HG03196 (cell line): ENCODE measurements around the gene MCUR1.
"Not testable (repeated sequence)": the region's sequence is repeated elsewhere in the genome, so short reads cannot be mapped to it uniquely, and the experiment has no call there.

Experiments used
- ATAC-seq: cut with Tn5 transposase; IDR thresholded peaks from one replicate; pipeline ENCODE4 v1.9.1; 2021; ENCODE audit not compliant: unreplicated experiment

Gene MCUR1

DNA sequence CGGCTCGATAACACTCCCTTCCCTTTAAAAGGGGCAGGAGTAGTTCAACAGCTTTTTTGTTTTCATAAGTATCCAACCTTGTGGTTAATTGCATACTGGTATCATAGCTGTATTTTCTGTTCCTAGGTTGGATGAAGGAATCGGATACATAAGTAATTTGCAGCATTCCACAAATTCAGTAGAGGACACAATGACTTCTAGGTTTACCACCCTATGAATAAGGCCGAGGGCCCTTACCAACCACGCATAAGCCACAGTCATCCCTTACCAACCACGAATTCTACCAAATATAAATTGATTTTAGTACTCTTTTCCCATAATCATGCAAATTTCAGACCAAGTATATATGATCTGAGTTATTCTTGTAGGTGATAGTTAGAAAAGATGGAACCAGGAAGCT, 36.3 kb downstream of the MCUR1 start:
- no peak for ATAC-seq

DNA sequence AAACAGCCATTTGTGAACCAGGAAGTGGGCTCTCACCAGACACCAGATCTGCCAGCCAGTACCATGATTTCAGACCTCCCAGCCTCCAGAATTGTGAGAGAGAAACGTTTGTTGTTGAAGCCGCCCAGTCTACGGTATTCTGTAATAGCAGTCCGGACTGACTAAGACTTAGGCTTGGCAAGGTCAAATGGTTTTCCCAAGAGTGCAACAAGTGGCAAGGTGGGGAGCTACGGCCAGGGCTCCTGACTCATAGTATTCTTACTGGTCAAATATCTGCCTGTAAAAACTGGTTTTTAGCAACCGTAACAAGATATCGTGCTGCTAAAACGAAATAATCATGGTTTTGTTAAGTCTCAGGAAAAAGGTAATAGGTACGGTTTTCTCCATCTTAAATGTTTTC, 37.8 kb downstream of the MCUR1 start:
- no peak for ATAC-seq

GRCh38 chr6:13775466-13775865, 38.9 kb downstream of the MCUR1 start:
- not testable (repeated sequence) for ATAC-seq

- ATAC-seq = not testable (repeated sequence)
These were observed 41.9 kb downstream of the MCUR1 start for GRCh38 chr6:13772358-13773030.

DNA sequence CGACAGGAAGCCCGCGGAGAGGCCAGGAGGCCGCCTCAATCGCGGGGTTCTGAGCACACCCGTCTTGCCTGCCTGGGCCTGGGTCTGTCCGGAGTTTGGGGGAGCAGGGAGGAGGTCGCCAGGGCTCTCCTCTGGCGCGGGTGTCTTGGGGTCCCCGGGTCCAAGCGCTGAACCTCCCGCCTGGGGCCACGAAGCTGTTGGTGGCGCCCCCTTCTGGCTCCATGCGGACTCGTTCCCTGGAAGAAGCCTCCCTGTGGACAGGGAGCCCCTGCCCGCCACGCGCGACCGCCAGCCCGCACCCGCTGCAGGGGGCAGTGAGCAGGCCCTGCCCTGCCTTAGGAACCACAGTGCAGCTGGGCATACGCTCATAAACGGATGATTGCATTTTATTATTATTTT, 44.7 kb downstream of the MCUR1 start:
- no peak for ATAC-seq

GRCh38 chr6:13769034-13769654, 45.2 kb downstream of the MCUR1 start:
- no peak for ATAC-seq

DNA sequence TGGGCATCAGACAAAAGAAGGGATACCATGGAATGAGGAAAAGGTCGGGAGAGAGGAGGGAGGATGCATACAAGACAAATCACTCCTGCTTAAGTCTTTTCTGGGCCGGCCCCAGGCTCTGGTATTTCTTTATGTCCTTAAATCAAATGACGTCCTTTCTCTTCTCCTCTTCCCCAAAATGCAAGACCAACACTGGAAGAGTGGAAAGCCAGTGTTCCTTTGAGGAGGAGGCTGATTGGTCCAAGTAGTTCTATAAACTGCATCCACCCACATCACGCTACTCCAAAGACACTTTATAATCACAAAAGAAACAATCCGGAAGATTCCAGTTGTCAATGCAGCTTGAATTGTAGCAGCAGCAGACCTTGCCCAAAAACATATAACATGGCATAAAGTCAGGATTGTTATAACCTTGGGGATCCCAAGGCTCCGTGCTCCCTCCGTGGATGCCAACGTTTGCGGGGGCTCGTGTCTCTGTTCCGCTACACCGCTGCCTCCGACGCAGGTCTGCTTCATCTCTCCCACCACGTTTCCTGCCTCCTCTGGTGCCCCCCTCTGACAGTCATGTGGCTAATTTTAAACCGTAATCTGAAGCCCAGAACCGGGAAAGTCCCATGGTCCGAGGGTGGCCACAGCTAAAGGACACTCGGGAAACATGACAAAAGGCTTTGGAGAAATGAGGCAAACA, 47.1 kb downstream of the MCUR1 start:
- ATAC-seq = no peak

DNA sequence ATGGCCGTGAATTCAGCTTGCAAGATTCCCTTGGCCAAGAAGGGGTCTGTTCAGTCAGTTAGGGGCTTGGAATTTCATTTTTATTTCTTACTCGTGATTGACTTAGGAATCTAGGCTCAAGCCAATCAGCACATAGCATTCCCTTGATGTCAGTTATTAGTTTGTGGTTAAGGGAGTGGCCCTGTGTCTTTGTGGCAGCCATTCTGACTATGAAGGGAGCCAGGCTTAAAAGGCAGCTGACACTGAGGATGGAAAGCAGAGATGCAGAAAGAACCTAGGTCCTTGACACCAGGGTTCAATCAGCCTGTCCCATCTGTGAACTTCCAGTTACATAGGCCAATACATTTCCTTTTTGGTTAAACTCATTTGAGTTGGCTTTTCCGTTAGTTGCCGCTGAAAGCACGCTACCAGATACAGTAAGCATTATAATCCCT, 48.1 kb downstream of the MCUR1 start:
- ATAC-seq = no peak

DNA sequence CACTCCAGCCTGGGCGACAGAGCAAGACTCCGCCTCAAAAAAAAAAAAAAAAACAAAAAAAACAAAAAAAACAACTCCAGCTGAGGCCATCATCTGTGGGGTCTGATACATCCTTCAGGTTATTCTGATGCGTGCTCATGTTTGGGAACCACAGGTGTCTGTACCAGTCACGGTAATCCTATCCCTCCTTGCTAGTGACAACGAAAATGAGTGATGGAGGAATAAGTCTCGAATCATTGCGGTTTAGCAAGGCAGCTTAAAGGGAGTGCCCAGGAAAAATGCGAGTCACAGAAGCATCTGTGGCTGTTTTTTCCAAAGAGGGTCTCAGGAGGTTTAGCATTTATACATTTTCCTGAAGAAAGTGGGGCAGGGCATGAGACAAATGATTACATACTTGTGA, 48.8 kb downstream of the MCUR1 start:
- no peak for ATAC-seq

- no peak for ATAC-seq
These were observed 49.4 kb downstream of the MCUR1 start for GRCh38 chr6:13764996-13765395.

DNA sequence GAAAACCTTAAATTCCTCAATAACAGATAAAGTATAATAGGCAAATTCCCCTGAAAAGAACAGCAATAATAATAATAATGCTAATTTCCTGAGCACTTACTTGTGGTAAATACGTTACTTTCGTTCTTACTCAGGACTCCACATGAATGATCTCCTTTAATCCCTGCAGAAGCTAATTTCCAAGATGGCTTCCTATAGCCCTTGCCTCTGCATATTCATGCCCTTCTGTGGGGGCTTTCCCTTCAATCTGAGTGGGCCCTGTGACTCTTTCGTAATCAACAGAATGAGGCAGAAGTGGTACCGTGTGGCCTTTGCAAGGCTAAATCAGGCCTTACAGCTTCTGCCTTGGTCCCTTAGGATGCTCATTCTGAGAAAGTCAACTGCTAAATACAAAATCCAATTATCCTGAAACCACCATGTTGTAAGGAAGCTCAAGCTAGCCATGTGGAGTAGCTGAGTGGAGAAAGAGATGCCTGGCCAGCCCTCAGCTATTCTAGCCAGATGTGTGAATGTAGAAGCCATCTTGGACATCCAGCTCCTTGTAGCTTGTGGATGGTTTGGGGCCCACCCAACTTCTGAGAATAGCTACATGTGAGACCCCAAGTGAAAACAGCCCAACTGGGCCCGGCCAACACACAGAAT, 50.5 kb downstream of the MCUR1 start:
- ATAC-seq = no peak

DNA sequence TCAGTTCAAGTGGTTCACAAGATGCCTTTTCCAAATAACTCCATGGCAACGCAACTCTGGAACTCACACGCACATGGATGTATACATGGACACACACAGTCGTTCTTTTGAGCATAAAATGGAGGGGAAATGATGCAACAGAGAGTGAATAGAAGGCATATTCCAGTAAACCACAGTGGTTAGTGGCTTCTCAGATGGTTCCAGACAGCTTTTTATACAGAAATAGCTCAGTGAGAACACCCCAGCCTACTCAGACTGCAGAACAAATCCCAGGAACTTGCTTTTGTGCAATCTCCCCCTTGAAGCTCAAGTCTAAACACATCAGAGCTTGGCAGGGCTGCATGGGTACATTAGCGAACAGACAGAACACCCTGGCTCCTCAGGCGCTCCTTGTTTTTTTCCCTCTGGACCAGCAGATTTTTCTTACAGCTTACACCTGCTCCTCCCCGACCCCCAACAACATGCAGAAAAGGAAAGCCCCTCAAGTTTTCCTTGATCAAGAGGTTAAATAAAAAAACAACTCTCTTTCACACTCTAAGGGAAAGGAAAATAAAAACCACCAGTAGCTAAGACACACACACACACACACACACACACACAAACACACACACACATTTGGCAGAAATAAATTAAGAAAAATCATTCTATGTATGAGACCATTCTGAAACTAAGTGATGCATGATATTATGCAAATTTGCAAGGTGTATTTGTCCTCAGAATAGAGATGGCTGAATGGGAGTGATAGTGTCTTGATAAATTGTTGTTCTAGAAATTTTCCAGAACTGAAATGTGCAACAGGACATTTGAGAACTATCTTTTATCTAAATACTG, 51.5 kb downstream of the MCUR1 start:
- no peak for ATAC-seq

DNA sequence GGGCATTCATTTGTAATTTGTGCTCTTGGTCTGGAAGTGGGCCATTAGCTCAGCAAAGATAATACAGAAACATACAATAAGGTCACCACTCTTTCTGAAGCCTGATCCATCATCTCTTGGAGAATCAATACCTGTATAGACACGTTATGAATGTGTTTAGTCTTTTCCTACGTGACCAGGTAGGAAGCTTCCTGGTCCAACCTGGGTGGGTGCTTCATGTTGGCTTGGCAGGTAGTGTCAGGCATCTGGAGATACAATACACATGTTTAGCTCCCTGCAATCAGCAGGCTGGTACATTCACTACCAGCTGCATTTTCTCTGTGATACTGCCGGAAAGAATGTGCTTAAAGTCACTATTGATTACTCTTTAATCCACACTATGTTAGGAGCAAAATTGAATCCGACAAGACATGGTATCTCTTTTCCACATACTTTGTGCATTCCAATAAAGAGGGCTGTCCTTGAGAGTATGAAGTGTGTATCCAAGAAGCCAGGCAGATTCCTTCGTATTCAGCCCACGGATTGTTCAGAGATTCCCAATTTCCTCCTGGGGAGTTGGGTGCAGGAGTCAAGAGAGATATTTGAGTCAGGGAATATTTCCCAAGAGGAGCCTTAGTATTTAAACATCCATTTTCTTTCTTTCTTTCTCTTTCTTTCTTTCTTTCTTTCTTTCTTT, 52.9 kb downstream of the MCUR1 start:
- no peak for ATAC-seq

- no peak for ATAC-seq
These were observed 53.8 kb downstream of the MCUR1 start for GRCh38 chr6:13760307-13761304.

DNA sequence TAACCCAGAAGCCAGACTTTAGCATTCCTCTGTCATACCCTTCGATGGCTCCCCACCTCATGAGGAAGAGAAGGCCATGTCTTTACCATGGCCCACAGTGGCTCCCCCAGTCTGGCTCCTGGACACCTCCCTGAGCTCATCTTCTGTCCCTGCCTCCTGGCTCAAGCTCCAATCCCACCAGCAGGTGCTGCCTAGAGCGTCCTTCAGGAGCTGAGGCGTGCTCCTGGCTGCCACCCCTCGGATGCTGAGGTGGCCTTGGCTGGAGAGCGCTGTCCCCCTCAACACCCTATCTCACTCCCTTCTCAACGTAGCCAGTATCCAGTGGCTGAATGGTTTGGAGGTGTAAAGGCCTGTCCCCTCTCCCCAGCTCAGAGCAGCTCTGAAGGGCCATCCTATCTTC, 55.3 kb downstream of the MCUR1 start:
- no peak for ATAC-seq

DNA sequence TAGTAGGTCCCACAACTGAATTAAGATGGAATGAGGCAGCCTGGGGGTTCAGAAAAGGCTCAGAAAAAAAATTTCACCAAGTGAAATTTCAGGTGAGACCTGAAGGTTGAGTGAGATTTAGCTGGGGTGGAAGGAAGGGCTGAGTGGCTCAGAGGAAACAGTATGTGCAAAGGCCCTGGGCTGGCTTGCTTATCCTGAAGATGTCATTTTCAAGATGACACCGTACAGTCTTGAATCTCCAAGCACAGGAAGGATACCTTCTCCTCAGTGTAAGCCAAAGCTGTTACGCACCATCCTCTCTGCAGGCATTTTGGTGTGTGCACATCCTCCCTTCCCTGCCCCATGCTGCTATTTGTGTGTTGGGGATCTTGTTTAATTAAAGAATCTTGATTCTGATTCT, 59.7 kb downstream of the MCUR1 start:
- no peak for ATAC-seq

DNA sequence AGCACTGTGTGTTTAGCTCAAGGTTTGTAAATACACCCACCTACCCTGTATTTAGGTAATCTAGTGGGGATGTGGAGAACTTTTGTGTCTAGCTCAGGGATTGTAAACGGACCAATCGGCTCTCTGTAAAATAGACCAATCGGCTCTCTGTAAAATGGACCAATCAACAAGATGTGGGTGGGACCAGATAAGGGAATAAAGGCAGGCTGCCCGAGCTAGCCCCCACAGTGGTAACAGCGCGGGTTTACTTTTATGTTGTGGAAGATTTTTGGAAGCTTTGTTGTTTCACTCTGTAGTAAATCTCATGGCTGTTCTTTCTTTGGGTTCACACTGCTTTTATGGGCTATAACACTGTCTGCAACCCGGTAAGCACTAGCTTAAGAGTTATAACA, 70.6 kb downstream of the MCUR1 start:
- no peak for ATAC-seq

DNA sequence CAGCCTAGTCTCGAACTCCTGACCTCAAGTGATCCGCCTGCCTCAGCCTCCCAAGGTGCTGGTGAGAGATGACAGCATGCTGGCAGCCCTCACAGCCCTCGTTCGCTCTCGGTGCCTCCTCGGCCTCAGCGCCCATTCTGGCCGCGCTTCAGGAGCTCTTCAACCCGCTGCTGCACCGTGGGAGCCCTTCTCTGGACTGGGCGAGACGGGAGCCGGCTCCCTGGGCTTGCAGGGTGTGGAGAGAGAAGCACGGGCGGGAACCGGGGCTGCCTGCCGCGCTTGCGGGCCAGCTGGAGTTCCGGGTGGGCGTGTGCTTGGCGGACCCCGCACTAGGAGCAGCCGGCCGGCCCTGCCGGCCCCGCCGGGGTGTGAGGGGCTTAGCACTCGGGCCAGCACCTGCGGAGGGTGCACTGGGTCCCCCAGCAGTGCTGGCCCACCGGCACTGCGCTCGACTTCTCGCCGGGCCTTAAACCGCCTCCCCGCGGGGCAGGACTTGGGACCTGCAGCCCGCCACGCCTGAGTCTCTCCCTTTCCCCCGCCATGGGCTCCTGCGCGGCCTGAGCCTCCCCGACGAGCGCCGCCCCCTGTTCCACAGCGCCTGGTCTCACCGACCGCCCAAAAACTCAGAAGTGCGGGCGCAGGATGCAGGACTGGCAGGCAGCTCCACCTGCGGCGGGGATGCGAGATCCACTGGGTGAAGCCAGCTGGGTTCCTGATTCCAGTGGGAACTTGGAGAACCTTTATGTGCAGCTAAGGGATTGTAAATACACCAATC, 71.2 kb downstream of the MCUR1 start:
- ATAC-seq = no peak
